Skeletal muscle tissue (tissue), 4 donors: ENCODE results near the gene TMPRSS9. TPM values are rescaled to one million over a fixed set of nuclear protein-coding genes. Genes with fewer than 3 reads are reported as not detected.
A peak's percentile ranks its signal among the peaks of the same experiment; 100 is the strongest.
"Not testable (repeated sequence)": the region's sequence is repeated elsewhere in the genome, so short reads cannot be mapped to it uniquely, and the experiment has no call there.

Source experiments
- H3K27ac ChIP-seq: one replicate; pipeline ENCODE4 v1.7.0; 2013; ENCODE audit warnings: mild to moderate bottlenecking, low read depth, low read length, inconsistent platforms
- H3K27me3 ChIP-seq, 3 donors: one replicate each; pipeline ENCODE4 v1.7.0; 2013; ENCODE audit warnings: low read length in 3 of 3; ENCODE audit not compliant: control insufficient read depth in 3 of 3, insufficient read depth in 3 of 3
- H3K36me3 ChIP-seq, 3 donors: one replicate each; pipeline ENCODE4 v1.7.0; 2013; ENCODE audit warnings: low read length in 3 of 3; ENCODE audit not compliant: control insufficient read depth in 3 of 3, insufficient read depth in 3 of 3
- H3K4me1 ChIP-seq, 3 donors: one replicate each; pipeline ENCODE4 v1.7.0; 2013; ENCODE audit warnings: low read length in 3 of 3, mild to moderate bottlenecking in 3 of 3; ENCODE audit not compliant: control insufficient read depth in 3 of 3, insufficient read depth in 3 of 3
- H3K4me3 ChIP-seq, 3 donors: one replicate each; pipeline ENCODE4 v1.7.0; 2013; ENCODE audit warnings: low read length in 3 of 3
- H3K9ac ChIP-seq, 3 donors: one replicate each; pipeline ENCODE4 v1.7.0; 2013; ENCODE audit warnings: low read length in 3 of 3, mild to moderate bottlenecking in 3 of 3, moderate library complexity in 2 of 3, low read depth in 1 of 3
- H3K9me3 ChIP-seq, 3 donors: one replicate each; pipeline ENCODE4 v1.7.0; 2013; ENCODE audit warnings: low read length in 3 of 3; ENCODE audit not compliant: control insufficient read depth in 3 of 3
- total RNA-seq: library from RNA; depleted of rRNA; stranded (reverse); fragments of >200 nt; gene quantifications from one replicate; pipeline ENCODE4 v1.2.3, GENCODE V29; 2014
- donor health status: Osteomylitis.

TMPRSS9 gene
- total RNA-seq, 1 donor from 2014 or later = under 0.01 TPM

- Histone ChIP-seq H3K4me1 (peaks cover 5 to 10% (median 8%) of the 10 kb centered on the region in 3 donors), H3K36me3 (no peaks in the 10 kb centered on the region), H3K27me3 (peaks cover 5 to 12% (median 5%) of the 10 kb centered on the region in 3 donors), H3K9me3 (peaks cover 0 to 3% (median 0%) of the 10 kb centered on the region in 3 donors), H3K4me3 (peak overlapping the region in 2 of 3 donors; percentile 52 to 56), H3K9ac (peak overlapping the region in 1 of 3 donors; percentile 33), H3K27ac (no peak overlapping the region)
Observed at GRCh38 chr19:2385053-2385721, 25.1 kb downstream of the TMPRSS9 start.

GRCh38 chr19:2387367-2388288 lies 27.6 kb downstream of the TMPRSS9 start:
- Histone ChIP-seq H3K9ac (no peak overlapping the region), H3K9me3 (no peaks in the 10 kb centered on the region), H3K4me3 (no peak overlapping the region), H3K36me3 (no peaks in the 10 kb centered on the region), H3K27me3 (peaks cover 5 to 12% (median 5%) of the 10 kb centered on the region in 3 donors), H3K27ac (no peak overlapping the region), H3K4me1 (peaks cover 5 to 10% (median 8%) of the 10 kb centered on the region in 3 donors)

GRCh38 chr19:2389594-2389993 lies 29.5 kb downstream of the TMPRSS9 start:
- H3K9me3 ChIP-seq = no peaks in the 10 kb centered on the region
- H3K27ac ChIP-seq = no peak overlapping the region
- no peak overlapping the region for H3K9ac ChIP-seq
- H3K4me3 ChIP-seq = no peak overlapping the region
- H3K36me3 ChIP-seq = no peaks in the 10 kb centered on the region
- peaks cover 0 to 6% (median 4%) of the 10 kb centered on the region in 3 donors for H3K4me1 ChIP-seq
- peaks cover 5 to 14% (median 5%) of the 10 kb centered on the region in 3 donors for H3K27me3 ChIP-seq

- H3K27ac ChIP-seq = no peak overlapping the region
- H3K36me3 ChIP-seq = no peaks in the 10 kb centered on the region
- peaks cover 0 to 5% (median 0%) of the 10 kb centered on the region in 3 donors for H3K4me1 ChIP-seq
- no peaks in the 10 kb centered on the region for H3K9me3 ChIP-seq
- H3K4me3 ChIP-seq = no peak overlapping the region
- no peak overlapping the region for H3K9ac ChIP-seq
- H3K27me3 ChIP-seq = peaks cover 8 to 20% (median 9%) of the 10 kb centered on the region in 3 donors
Observed at GRCh38 chr19:2391118-2391725, 31.2 kb downstream of the TMPRSS9 start.

- no peak overlapping the region for H3K9ac ChIP-seq
- H3K4me1 ChIP-seq = peaks cover 0 to 5% (median 0%) of the 10 kb centered on the region in 3 donors
- H3K27me3 ChIP-seq = peaks cover 8 to 23% (median 10%) of the 10 kb centered on the region in 3 donors
- H3K27ac ChIP-seq = no peak overlapping the region
- H3K4me3 ChIP-seq = no peak overlapping the region
- H3K9me3 ChIP-seq = no peaks in the 10 kb centered on the region
- H3K36me3 ChIP-seq = no peaks in the 10 kb centered on the region
Observed at GRCh38 chr19:2392366-2392765, 32.3 kb downstream of the TMPRSS9 start.

- H3K27ac ChIP-seq, H3K9ac ChIP-seq, H3K4me1 ChIP-seq, H3K36me3 ChIP-seq, H3K9me3 ChIP-seq, H3K4me3 ChIP-seq: not testable (repeated sequence)
- peaks cover 3 to 18% (median 10%) of the 10 kb centered on the region in 3 donors for H3K27me3 ChIP-seq
Observed at GRCh38 chr19:2392899-2393298, 32.8 kb downstream of the TMPRSS9 start.

- no peak overlapping the region for H3K9ac ChIP-seq
- H3K27me3 ChIP-seq = peaks cover 3 to 17% (median 10%) of the 10 kb centered on the region in 3 donors
- H3K27ac ChIP-seq = no peak overlapping the region
- H3K4me1 ChIP-seq = peaks cover 0 to 5% (median 0%) of the 10 kb centered on the region in 3 donors
- H3K36me3 ChIP-seq = no peaks in the 10 kb centered on the region
- no peaks in the 10 kb centered on the region for H3K9me3 ChIP-seq
- H3K4me3 ChIP-seq = no peak overlapping the region
Observed at GRCh38 chr19:2394054-2394441, 34.0 kb downstream of the TMPRSS9 start.

- Histone ChIP-seq H3K27ac (no peak overlapping the region), H3K27me3 (peaks cover 3 to 15% (median 7%) of the 10 kb centered on the region in 3 donors), H3K9ac (no peak overlapping the region), H3K4me3 (peak overlapping the region in 1 of 3 donors; percentile 23), H3K36me3 (no peaks in the 10 kb centered on the region), H3K4me1 (peaks cover 0 to 5% (median 0%) of the 10 kb centered on the region in 3 donors), H3K9me3 (no peaks in the 10 kb centered on the region)
Observed at GRCh38 chr19:2394442-2395292, 34.6 kb downstream of the TMPRSS9 start.

- peaks cover 3 to 13% (median 5%) of the 10 kb centered on the region in 3 donors for H3K27me3 ChIP-seq
- H3K4me1 ChIP-seq, H3K9me3 ChIP-seq, H3K27ac ChIP-seq, H3K9ac ChIP-seq, H3K36me3 ChIP-seq, H3K4me3 ChIP-seq: not testable (repeated sequence)
Observed at GRCh38 chr19:2395293-2395829, 35.3 kb downstream of the TMPRSS9 start.
